ENCODE results near the gene PYGB.
"Not testable (repeated sequence)": the region's sequence is repeated elsewhere in the genome, so short reads cannot be mapped to it uniquely, and the experiment has no call there.

The PYGB gene

GRCh38 chr20:25230166-25230831, 17.6 kb upstream of the PYGB start:
- no peak for DNase-seq

- no peak for DNase-seq
Observed at GRCh38 chr20:25233016-25233772, 14.7 kb upstream of the PYGB start.

GRCh38 chr20:25234009-25234849, 13.7 kb upstream of the PYGB start:
- DNase-seq, result not testable (repeated sequence)

GRCh38 chr20:25236450-25237304, 11.2 kb upstream of the PYGB start:
- DNase-seq, result no peak

- DNase-seq, result peak; percentile 14
Observed at GRCh38 chr20:25237610-25238318, 10.1 kb upstream of the PYGB start.

GRCh38 chr20:25238319-25239037, 9.4 kb upstream of the PYGB start:
- no peak for DNase-seq

- no peak for DNase-seq
Observed at GRCh38 chr20:25239387-25240370, 8.2 kb upstream of the PYGB start.

- not testable (repeated sequence) for DNase-seq
Observed at GRCh38 chr20:25240851-25241658, 6.8 kb upstream of the PYGB start.

GRCh38 chr20:25241659-25241955, 6.3 kb upstream of the PYGB start:
- DNase-seq, result not testable (repeated sequence)

- no peak for DNase-seq
Observed at GRCh38 chr20:25242231-25242630, 5.7 kb upstream of the PYGB start.

GRCh38 chr20:25243416-25243979, 4.4 kb upstream of the PYGB start:
- no peak for DNase-seq

GRCh38 chr20:25244976-25245375, 2.9 kb upstream of the PYGB start:
- no peak for DNase-seq

- DNase-seq, result no peak
Observed at GRCh38 chr20:25245461-25245860, 2.4 kb upstream of the PYGB start.

- no peak for DNase-seq
Observed at GRCh38 chr20:25246182-25246999, 1.5 kb upstream of the PYGB start.

- no peak for DNase-seq
Observed at GRCh38 chr20:25247000-25247517, 826 bp upstream of the PYGB start.

- no peak for DNase-seq
Observed at GRCh38 chr20:25247518-25247955, 348 bp upstream of the PYGB start.

GRCh38 chr20:25248786-25249172, 894 bp downstream of the PYGB start:
- no peak for DNase-seq
